Stimulated activated CD4-positive, alpha-beta T cell treated with anti-CD3 and anti-CD28 coated beads, TNF-alpha, amount 100 ng/mL, for 48 hours (primary cell): ENCODE measurements around the gene CEBPE.

Experiments used
- DNase-seq, 3 donors: peaks; one replicate each; pipeline ENCODE4 v3.0.0-alpha.2; 2020; ENCODE audit warnings: low read depth in 3 of 3

CEBPE gene

GRCh38 chr14:23076785-23077408, 42.2 kb downstream of the CEBPE start:
- DNase-seq = no peak

GRCh38 chr14:23074906-23075305, 44.1 kb downstream of the CEBPE start:
- no peak for DNase-seq

GRCh38 chr14:23071921-23072539, 47.0 kb downstream of the CEBPE start:
- DNase-seq = no peak

- peak; percentile 58 to 72 (median 72) for DNase-seq
Observed at GRCh38 chr14:23071244-23071920, 47.7 kb downstream of the CEBPE start.

- no peak for DNase-seq
Observed at GRCh38 chr14:23070262-23071129, 48.6 kb downstream of the CEBPE start.

- DNase-seq = no peak
Observed at GRCh38 chr14:23069413-23069806, 49.6 kb downstream of the CEBPE start.

- DNase-seq = peak; percentile 46 to 64 (median 47)
Observed at GRCh38 chr14:23068789-23069412, 50.2 kb downstream of the CEBPE start.

GRCh38 chr14:23067847-23068788, 50.9 kb downstream of the CEBPE start:
- DNase-seq = no peak
